Smooth muscle cell of bladder (primary cell): ENCODE results near the gene HSD17B7. TPM values are rescaled to one million over a fixed set of nuclear protein-coding genes. Genes with fewer than 3 reads are reported as not detected.

ENCODE experiments used
- total RNA-seq: library from RNA; depleted of rRNA; stranded (reverse); fragments of >200 nt; gene quantifications from 2 replicates; pipeline ENCODE4 v1.2.3, GENCODE V29; 2014

Gene HSD17B7, protein sequence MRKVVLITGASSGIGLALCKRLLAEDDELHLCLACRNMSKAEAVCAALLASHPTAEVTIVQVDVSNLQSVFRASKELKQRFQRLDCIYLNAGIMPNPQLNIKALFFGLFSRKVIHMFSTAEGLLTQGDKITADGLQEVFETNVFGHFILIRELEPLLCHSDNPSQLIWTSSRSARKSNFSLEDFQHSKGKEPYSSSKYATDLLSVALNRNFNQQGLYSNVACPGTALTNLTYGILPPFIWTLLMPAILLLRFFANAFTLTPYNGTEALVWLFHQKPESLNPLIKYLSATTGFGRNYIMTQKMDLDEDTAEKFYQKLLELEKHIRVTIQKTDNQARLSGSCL
- 26.7 and 31.2 TPM in 2 replicates for total RNA-seq

DNA sequence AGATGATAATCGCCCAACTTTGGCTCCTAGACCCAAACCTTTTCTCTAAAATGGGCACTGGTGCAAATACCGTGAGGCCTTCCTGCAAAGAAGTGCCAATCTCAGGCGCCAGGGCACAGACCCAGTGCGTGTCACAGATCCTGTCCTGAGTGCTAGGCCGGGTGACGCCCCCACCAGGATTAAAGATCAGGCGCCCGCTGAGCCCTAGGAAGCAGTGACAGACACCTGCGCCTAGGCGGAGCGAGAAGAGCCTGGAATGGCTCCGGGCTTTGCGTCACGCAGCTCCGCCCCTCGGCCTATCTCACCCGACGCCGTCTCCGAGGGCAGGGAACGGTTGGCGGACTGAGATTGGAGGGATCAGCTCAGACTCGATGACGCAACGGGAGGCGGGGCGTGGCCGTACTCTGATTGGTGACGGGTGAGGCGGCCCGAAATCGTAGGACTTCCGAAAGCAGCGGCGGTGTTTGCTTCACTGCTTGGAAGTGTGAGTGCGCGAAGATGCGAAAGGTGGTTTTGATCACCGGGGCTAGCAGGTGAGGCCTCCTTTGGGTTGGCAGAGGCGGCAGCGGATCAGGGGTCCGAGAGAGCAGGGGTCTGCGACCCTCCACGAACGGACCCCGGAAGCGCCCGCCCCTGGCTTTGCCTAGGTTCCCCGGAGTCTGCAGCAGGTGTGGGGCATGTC, at the start of gene HSD17B7:
Gene HSD17B7 (plus strand): TSS at position 400 of the 682 bp plus-strand sequence. CDS start 99 bp downstream, at position 499.

DNA sequence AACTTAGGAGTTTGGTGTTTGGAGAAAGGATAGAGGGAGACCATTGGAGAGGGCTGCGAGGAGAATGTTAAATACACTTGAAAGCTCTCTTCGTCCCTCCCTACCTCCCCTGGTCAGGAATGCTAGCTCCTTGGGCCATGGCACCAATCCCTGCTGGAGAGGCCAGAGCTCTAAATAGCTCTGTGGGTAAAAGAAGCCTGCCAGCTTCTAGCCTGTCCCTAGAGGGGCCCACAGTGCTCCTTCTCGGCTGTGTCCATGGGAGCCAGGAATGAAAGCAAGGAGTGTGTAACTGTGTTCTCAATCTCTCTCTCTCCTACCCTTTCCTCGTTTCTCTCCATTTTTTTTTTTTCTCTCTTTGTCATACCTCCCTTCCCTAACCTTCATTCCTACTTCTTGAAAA, 70.6 kb downstream of the HSD17B7 start, which contains the start of gene CCDC190:
Gene CCDC190 (minus strand): TSS at position 75 of the 400 bp plus-strand sequence. CDS start 1,529 bp downstream, outside the sequence.

Other genes with a start within 250 kb of the HSD17B7 start
- 64.6 and 92.3 TPM in 2 replicates for gene UAP1, start 229.0 kb upstream of the HSD17B7 start, total RNA-seq
- gene DDR2, start 158.2 kb upstream of the HSD17B7 start, total RNA-seq: 131 and 155 TPM in 2 replicates
- 0.14 TPM in 1 of 2 replicates, not detected in the other for gene CCDC190, start 70.5 kb downstream of the HSD17B7 start, total RNA-seq